T-helper 9 cell (primary cell): ENCODE data around the gene HPGDS.
"Not testable (repeated sequence)": the region's sequence is repeated elsewhere in the genome, so short reads cannot be mapped to it uniquely, and the experiment has no call there.

ENCODE experiments used
- DNase-seq: peaks from one replicate; pipeline ENCODE4 v3.0.0-alpha.2; 2020
- total RNA-seq, 2 donors: gene quantifications; one replicate each; lab custom pipeline; 2026; lab: John Stamatoyannopoulos, UW

The HPGDS gene
- total RNA-seq, result 0 to 0.14 reads per million in 2 donors

GRCh38 chr4:94342694-94343093 lies at the start of gene HPGDS:
TSS of gene HPGDS (minus strand) at chr4:94342836. CDS start at chr4:94334629, 8,207 bp downstream.
- DNase-seq, result no peak

GRCh38 chr4:94390804-94391410 lies 48.3 kb upstream of the HPGDS start:
- DNase-seq, result no peak

GRCh38 chr4:94389595-94390267 lies 47.1 kb upstream of the HPGDS start:
- no peak for DNase-seq

GRCh38 chr4:94387965-94388364 lies 45.3 kb upstream of the HPGDS start:
- DNase-seq, result not testable (repeated sequence)

- DNase-seq, result not testable (repeated sequence)
These were observed 42.8 kb upstream of the HPGDS start for GRCh38 chr4:94385452-94385851.

- DNase-seq, result not testable (repeated sequence)
These were observed 40.3 kb upstream of the HPGDS start for GRCh38 chr4:94382891-94383290.

GRCh38 chr4:94378047-94378446 lies 35.4 kb upstream of the HPGDS start:
- no peak for DNase-seq

GRCh38 chr4:94377294-94377693 lies 34.7 kb upstream of the HPGDS start:
- DNase-seq, result no peak

GRCh38 chr4:94375364-94375763 lies 32.7 kb upstream of the HPGDS start:
- no peak for DNase-seq

- no peak for DNase-seq
These were observed 31.1 kb upstream of the HPGDS start for GRCh38 chr4:94373752-94374151.

- no peak for DNase-seq
These were observed 30.4 kb upstream of the HPGDS start for GRCh38 chr4:94372991-94373390.

GRCh38 chr4:94372228-94372978 lies 29.8 kb upstream of the HPGDS start:
- DNase-seq, result no peak

- no peak for DNase-seq
These were observed 28.7 kb upstream of the HPGDS start for GRCh38 chr4:94371290-94371689.

- no peak for DNase-seq
These were observed 28.1 kb upstream of the HPGDS start for GRCh38 chr4:94370533-94371254.

GRCh38 chr4:94369046-94369445 lies 26.4 kb upstream of the HPGDS start:
- DNase-seq, result no peak

GRCh38 chr4:94368459-94368858 lies 25.8 kb upstream of the HPGDS start:
- DNase-seq, result no peak

- DNase-seq, result no peak
These were observed 22.7 kb upstream of the HPGDS start for GRCh38 chr4:94365304-94365703.

GRCh38 chr4:94364527-94364926 lies 21.9 kb upstream of the HPGDS start:
- no peak for DNase-seq

- no peak for DNase-seq
These were observed 20.6 kb upstream of the HPGDS start for GRCh38 chr4:94363136-94363655.

- DNase-seq, result no peak
These were observed 17.2 kb upstream of the HPGDS start for GRCh38 chr4:94359838-94360237.

- no peak for DNase-seq
These were observed 16.6 kb upstream of the HPGDS start for GRCh38 chr4:94359221-94359620.

- no peak for DNase-seq
These were observed 15.5 kb upstream of the HPGDS start for GRCh38 chr4:94358101-94358500.

GRCh38 chr4:94357624-94358023 lies 15.0 kb upstream of the HPGDS start:
- DNase-seq, result no peak
